GM19468 (cell line): ENCODE measurements around the gene CDK16.

Experiments
- ATAC-seq: cut with Tn5 transposase; IDR thresholded peaks from one replicate; pipeline ENCODE4 v1.9.1; 2021; ENCODE audit warnings: mild to moderate bottlenecking, moderate library complexity, moderate number of reproducible peaks; ENCODE audit not compliant: unreplicated experiment; ENCODE audit errors: extremely low read depth

Gene CDK16

GRCh38 chrX:47202877-47203276 lies 15.6 kb upstream of the CDK16 start:
- ATAC-seq = no peak

GRCh38 chrX:47204970-47205369 lies 13.5 kb upstream of the CDK16 start:
- ATAC-seq = no peak

- no peak for ATAC-seq
Observed at GRCh38 chrX:47206316-47206715, 12.2 kb upstream of the CDK16 start.

GRCh38 chrX:47208108-47208507 lies 10.4 kb upstream of the CDK16 start:
- no peak for ATAC-seq

GRCh38 chrX:47209508-47210238 lies 8.8 kb upstream of the CDK16 start:
- no peak for ATAC-seq

- ATAC-seq = no peak
Observed at GRCh38 chrX:47210661-47211425, 7.6 kb upstream of the CDK16 start.

GRCh38 chrX:47212381-47213293 lies 5.8 kb upstream of the CDK16 start:
- ATAC-seq = no peak

- no peak for ATAC-seq
Observed at GRCh38 chrX:47214435-47215077, 3.9 kb upstream of the CDK16 start.

- no peak for ATAC-seq
Observed at GRCh38 chrX:47215291-47215900, 3.1 kb upstream of the CDK16 start.

- no peak for ATAC-seq
Observed at GRCh38 chrX:47216393-47216925, 2.0 kb upstream of the CDK16 start.

- no peak for ATAC-seq
Observed at GRCh38 chrX:47217121-47217851, 1.2 kb upstream of the CDK16 start.

- peak; percentile 86 for ATAC-seq
Observed at GRCh38 chrX:47217852-47218279, 615 bp upstream of the CDK16 start.

- ATAC-seq = peak; percentile 0
Observed at GRCh38 chrX:47218920-47219815, 687 bp downstream of the CDK16 start.

GRCh38 chrX:47221756-47222155 lies 3.3 kb downstream of the CDK16 start:
- no peak for ATAC-seq

GRCh38 chrX:47222751-47223350 lies 4.4 kb downstream of the CDK16 start:
- ATAC-seq = no peak

GRCh38 chrX:47223476-47224250 lies 5.2 kb downstream of the CDK16 start:
- ATAC-seq = no peak
